Esophagus squamous epithelium (tissue), 5 donors: Measurements from ENCODE around the gene P2RX2. TPM values are rescaled to one million over a fixed set of nuclear protein-coding genes. Genes with fewer than 3 reads are reported as not detected.
"Not testable (repeated sequence)": the region's sequence is repeated elsewhere in the genome, so short reads cannot be mapped to it uniquely, and the experiment has no call there.

Experiments
- DNase-seq: peaks from one replicate; lab custom pipeline; 2025; lab: John Stamatoyannopoulos, UW
- H3K27ac ChIP-seq, 4 donors: fragments of 200-600 bp; sonication (generic); one replicate each; pipeline ENCODE4 v1.5.1; 2016 to 2019; ENCODE audit warnings: mild to moderate bottlenecking in 1 of 4
- H3K27me3 ChIP-seq, 4 donors: fragments of 200-600 bp; sonication (generic); 1 replicate in 3 of 4; 2 replicates in 1 of 4; pipeline versions ENCODE4 v1.5.1 to v1.6.0; 2017 to 2021; ENCODE audit warnings: antibody characterized with exemption in 1 of 4
- H3K36me3 ChIP-seq, 3 donors: fragments of 200-600 bp; sonication (generic); one replicate each; pipeline ENCODE4 v1.5.1; 2016 to 2019
- H3K4me1 ChIP-seq, 3 donors: fragments of 200-600 bp; sonication (generic); one replicate each; pipeline ENCODE4 v1.5.1; 2017 to 2019
- H3K4me3 ChIP-seq, 4 donors: fragments of 200-600 bp; sonication (generic); 1 replicate in 3 of 4; 2 replicates in 1 of 4; pipeline ENCODE4 v1.5.1; 2016 to 2019; ENCODE audit warnings: mild to moderate bottlenecking in 2 of 4, moderate library complexity in 1 of 4
- H3K9me3 ChIP-seq, 3 donors: fragments of 200-600 bp; sonication (generic); one replicate each; pipeline ENCODE4 v1.5.1; 2016 to 2019
- CTCF ChIP-seq, 6 experiments: fragments of 450-650 bp in 4 of 6; fragments of 200-600 bp in 2 of 6; sonication (generic) in 2 of 6; IDR thresholded peaks; one replicate each; pipeline ENCODE4 v1.5.1; 2016 to 2019; ENCODE audit warnings: antibody characterized with exemption in 6 of 6, mild to moderate bottlenecking in 4 of 6, moderate library complexity in 4 of 6
- POLR2A ChIP-seq, 4 donors: fragments of 450-650 bp; IDR thresholded peaks; one replicate each; pipeline ENCODE4 v1.6.1; 2017; ENCODE audit warnings: antibody characterized with exemption in 4 of 4, mild to moderate bottlenecking in 4 of 4, moderate library complexity in 3 of 4
- WGBS, 2 donors: methylation state at CpG; one replicate each; pipeline ENCODE4 v1.1.5; 2018; 5-methylcytosine and 5-hydroxymethylcytosine counted together
- intact Hi-C: fragments of 100-400 bp; cut with DNase I; formaldehyde crosslinking; loops from one replicate; pipeline ENCODE4 v1.15.0; 2022
- total RNA-seq, 4 donors: library from RNA; depleted of rRNA; stranded (reverse); fragments of >200 nt; gene quantifications; one replicate each; pipeline ENCODE4 v1.1.0, GENCODE V29; 2016
- donor health status: DM: yes; HTN: yes; CAD: no.

Gene P2RX2
- total RNA-seq, 4 donors from 2014 or later: 0.35 to 8.0 TPM; not detected in 2

GRCh38 chr12:132595183-132595582, 23.4 kb upstream of the P2RX2 start:
- H3K27me3 ChIP-seq: peaks cover 0 to 39% (median 0%) of the 10 kb centered on the region in 4 donors
- WGBS, 2 donors: 72 to 82% methylated on average over 5 to 10 of the region's 11 CpGs
- H3K9me3 ChIP-seq: no peaks in the 10 kb centered on the region
- TF ChIP-seq CTCF (IDR thresholded peaks at IDR 0.05): no peak
- TF ChIP-seq POLR2A (IDR thresholded peaks at IDR 0.05): no peak
- peaks cover 4 to 30% (median 9%) of the 10 kb centered on the region in 3 donors for H3K4me1 ChIP-seq
- intact Hi-C loops: no loop called here
- no peaks in the 10 kb centered on the region for H3K36me3 ChIP-seq
- no peak for DNase-seq
- no peak overlapping the region for H3K27ac ChIP-seq
- no peak overlapping the region for H3K4me3 ChIP-seq

GRCh38 chr12:132596016-132596415, 22.6 kb upstream of the P2RX2 start:
- Histone ChIP-seq H3K36me3 (no peaks in the 10 kb centered on the region), H3K4me3 (no peak overlapping the region), H3K27ac (no peak overlapping the region), H3K4me1 (peaks cover 9 to 38% (median 16%) of the 10 kb centered on the region in 3 donors), H3K27me3 (peaks cover 0 to 47% (median 0%) of the 10 kb centered on the region in 4 donors), H3K9me3 (no peaks in the 10 kb centered on the region)
- intact Hi-C loops: no loop called here
- WGBS, 2 donors: 83 to 100% methylated on average over 1 to 6 of the region's 18 CpGs
- no peak for DNase-seq
- TF ChIP-seq POLR2A (IDR thresholded peaks at IDR 0.05) (no peak), CTCF (IDR thresholded peaks at IDR 0.05) (no peak)

- H3K27ac ChIP-seq: no peak overlapping the region
- no peaks in the 10 kb centered on the region for H3K36me3 ChIP-seq
- TF ChIP-seq POLR2A (IDR thresholded peaks at IDR 0.05) (no peak), CTCF (IDR thresholded peaks at IDR 0.05) (no peak)
- no peak for DNase-seq
- H3K9me3 ChIP-seq: no peaks in the 10 kb centered on the region
- peaks cover 12 to 52% (median 18%) of the 10 kb centered on the region in 3 donors for H3K4me1 ChIP-seq
- peak overlapping the region in 3 of 4 donors; percentile 30 to 41 (median 39) for H3K4me3 ChIP-seq
- H3K27me3 ChIP-seq: peaks cover 0 to 48% (median 0%) of the 10 kb centered on the region in 4 donors
- intact Hi-C loops: no loop called here
- 5 to 10% methylated on average over 16 to 20 of the region's 58 CpGs for WGBS, 2 donors
Observed at GRCh38 chr12:132597333-132598316, 21.0 kb upstream of the P2RX2 start.

DNA sequence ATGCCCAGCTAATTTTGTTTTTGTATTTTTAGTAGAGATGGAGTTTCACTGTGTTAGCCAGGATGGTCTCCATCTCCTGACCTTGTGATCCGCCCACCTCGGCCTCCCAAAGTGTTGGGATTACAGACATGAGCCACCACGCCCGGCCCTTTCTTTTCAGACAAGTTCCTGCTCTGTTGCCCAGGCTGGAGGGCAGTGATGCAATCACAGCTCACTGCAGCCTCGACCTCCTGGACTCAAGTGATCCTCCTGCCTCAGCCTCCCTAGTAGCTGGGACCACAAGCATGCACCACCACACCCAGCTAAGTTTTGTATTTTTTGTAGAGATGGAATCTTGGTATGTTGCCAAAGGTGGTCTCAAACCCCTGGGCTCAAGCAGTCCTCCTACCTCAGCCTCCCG, 19.1 kb upstream of the P2RX2 start:
- H3K4me3 ChIP-seq, H3K36me3 ChIP-seq, H3K9me3 ChIP-seq, H3K27ac ChIP-seq, DNase-seq, intact Hi-C loops: not testable (repeated sequence)
- Histone ChIP-seq H3K4me1 (peaks cover 8 to 49% (median 12%) of the 10 kb centered on the region in 3 donors), H3K27me3 (peaks cover 0 to 56% (median 5%) of the 10 kb centered on the region in 4 donors)
- WGBS, 2 donors: 59 to 73% methylated on average over 6 of the region's 6 CpGs

DNA sequence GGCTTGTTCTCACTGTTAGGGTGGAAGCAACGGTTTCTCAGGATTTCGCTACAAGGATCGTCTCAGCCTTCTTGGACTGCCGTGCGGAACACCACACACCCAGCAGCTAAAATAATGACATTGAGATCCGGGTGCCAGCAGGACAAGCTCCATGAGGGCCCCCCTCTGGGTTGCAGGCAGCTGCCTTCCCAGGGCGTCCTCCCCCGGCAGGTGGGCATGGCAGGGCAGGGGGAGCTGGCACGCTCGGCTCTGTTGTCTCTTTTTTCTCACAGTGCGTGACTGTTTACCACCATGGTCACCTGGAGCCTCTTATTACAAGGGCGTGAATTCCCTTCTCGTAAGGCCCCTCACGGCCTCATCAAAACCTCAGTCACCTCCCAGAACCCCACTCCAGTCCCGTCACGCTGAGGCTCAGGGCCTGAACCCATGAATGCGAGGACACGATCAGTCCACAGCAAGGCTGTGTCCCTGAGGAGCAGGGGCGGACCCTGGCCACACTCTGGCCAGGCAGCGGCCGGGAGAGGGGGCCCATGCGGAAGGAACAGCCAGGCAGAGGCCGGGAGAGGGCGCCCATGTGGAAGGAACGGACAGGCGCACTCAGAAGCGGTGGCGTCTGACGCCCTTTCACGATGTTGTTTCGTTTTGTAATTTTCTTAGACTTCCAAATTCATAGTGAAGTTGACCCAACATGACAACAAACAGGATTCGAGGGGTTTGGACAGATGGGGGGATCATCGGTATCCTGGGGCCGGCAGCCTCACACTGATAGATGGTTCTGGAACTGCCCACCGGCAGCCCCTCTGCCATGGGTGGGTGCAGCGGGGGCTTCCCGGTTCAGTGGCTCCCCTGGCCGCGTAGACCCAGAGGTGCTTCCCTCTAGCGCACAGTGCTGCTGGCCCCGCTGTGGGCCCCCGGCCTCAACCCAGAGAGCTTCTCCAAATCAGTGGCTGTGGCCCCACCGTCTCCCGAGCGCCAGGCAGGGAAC, 18.2 kb upstream of the P2RX2 start:
- Histone ChIP-seq H3K9me3 (no peaks in the 10 kb centered on the region), H3K36me3 (no peaks in the 10 kb centered on the region), H3K27me3 (peaks cover 0 to 65% (median 5%) of the 10 kb centered on the region in 4 donors), H3K27ac (peak overlapping the region in 3 of 4 donors; percentile 6 to 55 (median 46)), H3K4me1 (peaks cover 8 to 53% (median 12%) of the 10 kb centered on the region in 3 donors), H3K4me3 (peak overlapping the region; percentile 15 to 56 (median 42))
- TF ChIP-seq CTCF (IDR thresholded peaks at IDR 0.05) (peak in 5 of 6 experiments; percentile 43 to 51 (median 46)), POLR2A (IDR thresholded peaks at IDR 0.05) (no peak)
- intact Hi-C loops: no loop called here
- no peak for DNase-seq
- WGBS, 2 donors: 27 to 37% methylated on average over 21 to 22 of the region's 45 CpGs
